ENCODE measurements around the gene FOXK2.

Gene FOXK2

GRCh38 chr17:82645516-82645915 is 126.0 kb downstream of the FOXK2 start:
- DNase-seq, result no peak

DNA sequence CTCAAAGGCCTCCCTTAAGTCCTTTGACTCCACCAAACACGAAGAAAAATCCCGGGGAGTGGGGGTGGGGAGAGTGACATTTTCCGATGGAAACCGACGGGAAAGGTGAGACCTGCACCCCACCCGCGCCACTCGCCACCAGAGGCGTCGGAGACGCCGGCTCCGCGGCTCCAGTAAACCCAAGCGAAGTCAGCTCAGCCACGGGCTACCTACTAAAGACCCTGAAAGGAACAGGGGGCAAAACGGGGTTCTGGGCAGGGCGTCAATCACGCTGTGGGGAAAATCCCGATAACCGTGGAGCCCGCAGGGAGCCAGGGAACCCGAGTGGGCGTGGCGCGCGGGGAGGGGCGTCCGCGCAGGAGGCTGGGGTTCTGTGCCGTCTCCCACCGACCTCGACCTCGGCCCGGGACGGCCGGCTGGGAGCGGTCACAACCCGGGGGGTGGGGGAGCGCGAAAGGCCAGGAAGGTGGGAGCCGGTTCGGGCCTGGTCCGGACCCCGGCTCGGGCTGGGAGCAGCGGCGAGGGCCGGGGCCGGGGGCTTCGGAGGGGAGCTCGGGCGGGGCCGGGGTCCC is 128.1 kb downstream of the FOXK2 start:
- DNase-seq, result peak; percentile 33 to 48

DNA sequence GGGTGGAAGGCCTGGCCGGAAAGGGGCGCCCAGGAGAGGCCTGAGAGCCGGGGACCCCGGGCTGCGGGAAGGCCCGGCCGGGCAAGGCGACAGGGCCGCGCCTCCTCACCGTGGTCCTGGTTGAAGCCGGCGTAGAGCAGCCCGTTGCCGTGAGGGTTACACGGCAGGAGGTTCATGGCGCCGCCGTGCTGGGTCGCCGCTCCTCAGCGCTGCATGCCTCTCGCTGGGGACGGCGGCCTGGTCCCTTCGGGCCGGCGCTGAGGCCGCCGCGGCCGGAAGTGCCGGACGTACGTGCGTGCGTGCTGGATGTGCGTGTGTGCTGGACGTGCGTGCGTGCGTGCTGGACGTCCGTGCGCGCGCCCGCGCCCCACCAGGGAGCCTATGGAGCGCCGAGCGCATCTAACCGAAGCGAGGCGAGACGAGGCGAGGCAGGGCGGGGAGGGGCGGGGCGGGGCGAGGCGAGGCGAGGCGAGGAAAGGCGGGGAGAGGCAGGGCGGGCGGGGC is 128.7 kb downstream of the FOXK2 start, which contains the start of gene WDR45B:
Gene WDR45B, minus strand, starts transcription at position 280 of the 504 bp plus-strand sequence. Its CDS starts 104 bp downstream, at position 176.
- DNase-seq, result peak; percentile 94 to 95

- no peak for DNase-seq
Observed at GRCh38 chr17:82648742-82649331, 129.3 kb downstream of the FOXK2 start.

- no peak for DNase-seq
Observed at GRCh38 chr17:82649501-82650261, 130.1 kb downstream of the FOXK2 start.

DNA sequence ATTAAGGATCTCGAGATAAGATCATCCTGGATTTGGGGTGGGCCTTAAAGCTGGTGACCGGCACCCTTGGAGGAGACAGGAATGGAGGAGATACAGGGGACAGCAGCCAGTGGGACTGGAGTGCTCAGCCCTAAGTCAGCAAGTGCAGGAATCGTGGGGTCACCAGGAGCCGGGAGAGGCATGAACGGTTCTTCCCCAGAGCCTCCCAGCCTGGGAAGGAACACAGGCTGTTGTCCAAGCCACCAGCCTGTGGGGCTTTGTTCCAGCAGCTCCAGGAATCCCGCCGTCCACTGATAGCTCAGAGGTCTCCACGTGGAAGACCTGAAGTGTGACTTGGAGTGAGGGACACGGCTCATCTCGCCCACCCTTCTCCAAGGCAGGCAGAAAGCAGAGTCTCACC is 131.2 kb downstream of the FOXK2 start:
- no peak for DNase-seq

DNA sequence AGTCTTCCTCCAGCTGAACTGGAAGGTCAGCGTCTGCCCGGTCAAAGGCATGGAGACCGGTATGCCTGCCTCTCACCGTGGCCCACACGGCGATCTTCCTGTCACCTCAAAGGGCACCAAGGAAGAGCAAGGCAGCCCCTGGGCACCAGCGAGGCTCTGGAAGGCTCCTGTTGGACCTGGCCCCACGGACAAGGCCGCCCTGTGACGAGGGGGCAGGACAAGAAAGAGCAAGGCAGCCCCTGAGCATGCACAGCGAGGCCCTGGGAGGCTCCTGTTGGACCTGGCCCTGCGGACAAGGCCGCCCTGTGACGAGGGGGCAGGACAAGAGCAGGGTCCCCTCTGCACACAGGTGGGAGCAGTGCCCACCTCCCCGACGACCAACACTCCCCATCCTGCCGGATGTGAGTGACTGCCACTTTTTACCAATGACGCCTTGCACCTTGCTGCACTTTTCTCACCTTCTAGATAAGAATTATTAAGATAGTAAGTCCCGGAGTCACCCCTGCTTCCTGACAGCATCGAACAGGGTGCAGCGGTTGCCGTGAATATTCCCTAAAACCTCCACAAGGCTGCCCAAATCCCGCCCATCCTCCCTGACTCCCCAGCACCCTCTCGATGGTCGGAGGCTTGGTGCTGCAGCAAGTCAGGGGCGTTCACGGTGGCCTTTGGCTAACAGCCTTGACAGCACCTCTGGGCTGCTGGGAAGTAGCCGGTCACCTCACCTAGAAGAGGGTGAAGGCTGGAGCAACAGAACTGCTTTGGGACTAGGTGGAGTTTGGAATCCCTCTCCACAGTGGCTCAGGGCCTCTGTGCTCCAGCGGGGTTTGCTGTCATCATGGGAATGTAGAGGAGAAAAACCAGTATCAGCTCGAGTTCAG is 134.4 kb downstream of the FOXK2 start:
- no peak for DNase-seq
